ENCODE measurements around the gene PRR20G. TPM values are rescaled to one million over a fixed set of nuclear protein-coding genes. Genes with fewer than 3 reads are reported as not detected.

PRR20G gene
- total and polyA plus RNA-seq, 2 experiments from 2014 or later = not detected

- no peaks in the 10 kb centered on the region for H3K4me1 ChIP-seq (ENCODE audit: insufficient read depth)
- no peak overlapping the region for H2AFZ ChIP-seq
- no peaks in the 10 kb centered on the region for H4K20me1 ChIP-seq (ENCODE audit: insufficient read depth, poor library complexity, severe bottlenecking)
- H3K27me3 ChIP-seq = no peaks in the 10 kb centered on the region
- H3K27ac ChIP-seq = no peak overlapping the region
- H3K4me3 ChIP-seq = no peak overlapping the region
- no peak overlapping the region for H3K4me2 ChIP-seq
- H3K9me3 ChIP-seq (ENCODE audit: low read depth) = no peaks in the 10 kb centered on the region
- no peaks in the 10 kb centered on the region for H3K9me2 ChIP-seq (replicated peaks; ENCODE audit: insufficient read depth)
- H3K79me2 ChIP-seq = no peaks in the 10 kb centered on the region
- TF ChIP-seq EZH2 (IDR thresholded peaks at IDR 0.05; ENCODE audit: borderline replicate concordance) (no peak), EZH2phosphoT487 (IDR thresholded peaks at IDR 0.05; ENCODE audit: low read depth, severe bottlenecking, unreplicated experiment) (no peak)
- TF ChIP-seq, protein P1, sequence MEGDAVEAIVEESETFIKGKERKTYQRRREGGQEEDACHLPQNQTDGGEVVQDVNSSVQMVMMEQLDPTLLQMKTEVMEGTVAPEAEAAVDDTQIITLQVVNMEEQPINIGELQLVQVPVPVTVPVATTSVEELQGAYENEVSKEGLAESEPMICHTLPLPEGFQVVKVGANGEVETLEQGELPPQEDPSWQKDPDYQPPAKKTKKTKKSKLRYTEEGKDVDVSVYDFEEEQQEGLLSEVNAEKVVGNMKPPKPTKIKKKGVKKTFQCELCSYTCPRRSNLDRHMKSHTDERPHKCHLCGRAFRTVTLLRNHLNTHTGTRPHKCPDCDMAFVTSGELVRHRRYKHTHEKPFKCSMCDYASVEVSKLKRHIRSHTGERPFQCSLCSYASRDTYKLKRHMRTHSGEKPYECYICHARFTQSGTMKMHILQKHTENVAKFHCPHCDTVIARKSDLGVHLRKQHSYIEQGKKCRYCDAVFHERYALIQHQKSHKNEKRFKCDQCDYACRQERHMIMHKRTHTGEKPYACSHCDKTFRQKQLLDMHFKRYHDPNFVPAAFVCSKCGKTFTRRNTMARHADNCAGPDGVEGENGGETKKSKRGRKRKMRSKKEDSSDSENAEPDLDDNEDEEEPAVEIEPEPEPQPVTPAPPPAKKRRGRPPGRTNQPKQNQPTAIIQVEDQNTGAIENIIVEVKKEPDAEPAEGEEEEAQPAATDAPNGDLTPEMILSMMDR (IDR thresholded peaks at IDR 0.05; ENCODE audit: poor library complexity) = no peak
- 100% methylated on average over 3 of the region's 3 CpGs for WGBS (ENCODE audit: low lambda C conversion rate, missing lambda C conversion rate)
- DNase-seq (ENCODE audit: low spot score) = no peak
- H3K36me3 ChIP-seq (replicated peaks; ENCODE audit: insufficient read depth, low read depth) = no peaks in the 10 kb centered on the region
These were observed 25.3 kb downstream of the PRR20G start for GRCh38 chr3:127262533-127262932.

- TF ChIP-seq, protein P1 (IDR thresholded peaks at IDR 0.05; ENCODE audit: poor library complexity) = no peak
- TF ChIP-seq EZH2 (IDR thresholded peaks at IDR 0.05; ENCODE audit: borderline replicate concordance) (no peak), EZH2phosphoT487 (IDR thresholded peaks at IDR 0.05; ENCODE audit: low read depth, severe bottlenecking, unreplicated experiment) (no peak)
- no peaks in the 10 kb centered on the region for H3K79me2 ChIP-seq
- H3K4me1 ChIP-seq (ENCODE audit: insufficient read depth) = no peaks in the 10 kb centered on the region
- no peak overlapping the region for H3K4me2 ChIP-seq
- H3K9me3 ChIP-seq (ENCODE audit: low read depth) = no peaks in the 10 kb centered on the region
- no peak for DNase-seq (ENCODE audit: low spot score)
- no peaks in the 10 kb centered on the region for H3K36me3 ChIP-seq (replicated peaks; ENCODE audit: insufficient read depth, low read depth)
- H3K4me3 ChIP-seq = no peak overlapping the region
- no peak overlapping the region for H2AFZ ChIP-seq
- H3K27me3 ChIP-seq = no peaks in the 10 kb centered on the region
- no peak overlapping the region for H3K27ac ChIP-seq
- H3K9me2 ChIP-seq (replicated peaks; ENCODE audit: insufficient read depth) = no peaks in the 10 kb centered on the region
- no peaks in the 10 kb centered on the region for H4K20me1 ChIP-seq (ENCODE audit: insufficient read depth, poor library complexity, severe bottlenecking)
- WGBS (ENCODE audit: low lambda C conversion rate, missing lambda C conversion rate) = 83% methylated on average over 7 of the region's 7 CpGs
These were observed 25.9 kb downstream of the PRR20G start for GRCh38 chr3:127261925-127262324.

GRCh38 chr3:127260826-127261555 lies 26.9 kb downstream of the PRR20G start:
- DNase-seq (ENCODE audit: low spot score) = no peak
- Histone ChIP-seq H3K79me2 (no peaks in the 10 kb centered on the region), H3K36me3 (replicated peaks; ENCODE audit: insufficient read depth, low read depth) (no peaks in the 10 kb centered on the region), H4K20me1 (ENCODE audit: insufficient read depth, poor library complexity, severe bottlenecking) (no peaks in the 10 kb centered on the region), H3K9me3 (ENCODE audit: low read depth) (no peaks in the 10 kb centered on the region), H3K9me2 (replicated peaks; ENCODE audit: insufficient read depth) (no peaks in the 10 kb centered on the region), H2AFZ (no peak overlapping the region), H3K4me2 (no peak overlapping the region), H3K27ac (no peak overlapping the region), H3K4me3 (no peak overlapping the region), H3K4me1 (ENCODE audit: insufficient read depth) (no peaks in the 10 kb centered on the region), H3K27me3 (no peaks in the 10 kb centered on the region)
- TF ChIP-seq, protein P1 (IDR thresholded peaks at IDR 0.05; ENCODE audit: poor library complexity) = no peak
- TF ChIP-seq EZH2phosphoT487 (IDR thresholded peaks at IDR 0.05; ENCODE audit: low read depth, severe bottlenecking, unreplicated experiment) = no peak
- TF ChIP-seq EZH2 (IDR thresholded peaks at IDR 0.05; ENCODE audit: borderline replicate concordance) = no peak
- 92% methylated on average over 6 of the region's 6 CpGs for WGBS (ENCODE audit: low lambda C conversion rate, missing lambda C conversion rate)
